H9 (cell line): ENCODE measurements around the gene RPL10A. TPM values are rescaled to one million over a fixed set of nuclear protein-coding genes. Genes with fewer than 3 reads are reported as not detected.
A peak's percentile ranks its signal among the peaks of the same experiment; 100 is the strongest.

Source experiments
- DNase-seq: peaks from one replicate; pipeline ENCODE4 v3.0.0-alpha.2; 2017
- H2AFZ ChIP-seq: one replicate; pipeline ENCODE4 v1.6.1; 2013; ENCODE audit warnings: mild to moderate bottlenecking, low read length, control low read depth, moderate library complexity
- H2AK5ac ChIP-seq: 2 replicates; pipeline ENCODE4 v1.6.1; 2013; ENCODE audit warnings: low read length, control low read depth, mixed read lengths; ENCODE audit not compliant: insufficient read length
- H2BK120ac ChIP-seq: one replicate; pipeline ENCODE4 v1.6.1; 2013; ENCODE audit warnings: low read depth, mild to moderate bottlenecking, low read length, control low read depth, inconsistent platforms; ENCODE audit not compliant: poor library complexity, severe bottlenecking
- H2BK12ac ChIP-seq: 2 replicates; pipeline ENCODE4 v1.6.1; 2013; ENCODE audit warnings: low read length, control low read depth, mixed read lengths, low read depth; ENCODE audit not compliant: insufficient read length
- H2BK15ac ChIP-seq: 2 replicates; pipeline ENCODE4 v1.6.1; 2013; ENCODE audit warnings: low read depth, low read length, control low read depth
- H2BK20ac ChIP-seq: one replicate; pipeline ENCODE4 v1.6.1; 2013; ENCODE audit warnings: low read depth, mild to moderate bottlenecking, low read length, control low read depth, inconsistent platforms; ENCODE audit not compliant: poor library complexity, severe bottlenecking
- H2BK5ac ChIP-seq: 2 replicates; pipeline ENCODE4 v1.6.1; 2013; ENCODE audit warnings: low read length, control low read depth, mixed read lengths; ENCODE audit not compliant: insufficient read length
- H3K14ac ChIP-seq: 2 replicates; pipeline ENCODE4 v1.6.1; 2013; ENCODE audit warnings: low read length, control low read depth; ENCODE audit not compliant: insufficient read depth
- H3K18ac ChIP-seq: 2 replicates; pipeline ENCODE4 v1.6.1; 2013; ENCODE audit warnings: low read depth, mild to moderate bottlenecking, mixed read lengths, low read length, control low read depth; ENCODE audit not compliant: insufficient read length
- H3K23ac ChIP-seq: 2 replicates; pipeline ENCODE4 v1.6.1; 2013; ENCODE audit warnings: low read length, control low read depth, mixed read lengths, low read depth; ENCODE audit not compliant: insufficient read length
- H3K23me2 ChIP-seq: 2 replicates; pipeline ENCODE4 v1.6.1; 2013; ENCODE audit warnings: low read depth, mild to moderate bottlenecking, mixed read lengths, low read length, control low read depth; ENCODE audit not compliant: insufficient read length, poor library complexity, severe bottlenecking
- H3K27ac ChIP-seq: 2 replicates; pipeline ENCODE4 v1.5.1; 2013; ENCODE audit warnings: low read length, control low read depth, mixed read lengths, low read depth; ENCODE audit not compliant: insufficient read length
- H3K27me3 ChIP-seq: 2 replicates; pipeline ENCODE4 v1.6.1; 2013; ENCODE audit warnings: low read length, control low read depth, inconsistent platforms; ENCODE audit not compliant: insufficient read depth
- H3K4ac ChIP-seq: 2 replicates; pipeline ENCODE4 v1.6.1; 2013; ENCODE audit warnings: low read depth, mild to moderate bottlenecking, control low read depth, inconsistent platforms, low read length, moderate library complexity
- H3K4me1 ChIP-seq: 2 replicates; pipeline ENCODE4 v1.6.1; 2013; ENCODE audit warnings: low read length, control low read depth, inconsistent platforms; ENCODE audit not compliant: insufficient read depth
- H3K4me2 ChIP-seq: 2 replicates; pipeline ENCODE4 v1.6.1; 2013; ENCODE audit warnings: low read length, control low read depth, mixed read lengths; ENCODE audit not compliant: insufficient read length, insufficient read depth
- H3K56ac ChIP-seq: 2 replicates; pipeline ENCODE4 v1.6.1; 2013; ENCODE audit warnings: low read depth, mild to moderate bottlenecking, mixed read lengths, low read length, control low read depth; ENCODE audit not compliant: insufficient read length
- H3K79me1 ChIP-seq: 2 replicates; pipeline ENCODE4 v1.6.1; 2013; ENCODE audit warnings: low read depth, mild to moderate bottlenecking, moderate library complexity, low read length, control low read depth, inconsistent platforms; ENCODE audit not compliant: insufficient read depth, poor library complexity, severe bottlenecking
- H3K79me2 ChIP-seq: 2 replicates; pipeline ENCODE4 v1.6.1; 2013; ENCODE audit warnings: low read length, control low read depth, inconsistent platforms; ENCODE audit not compliant: insufficient read depth
- H3K9ac ChIP-seq: 2 replicates; pipeline ENCODE4 v1.6.1; 2013; ENCODE audit warnings: low read length, control low read depth, mixed read lengths; ENCODE audit not compliant: insufficient read length; ENCODE audit errors: extremely low read depth
- H3K9me3 ChIP-seq: one replicate; pipeline ENCODE4 v1.6.1; 2013; ENCODE audit warnings: low read depth, low read length, inconsistent platforms; ENCODE audit not compliant: control insufficient read depth
- H3T11ph ChIP-seq: one replicate; pipeline ENCODE4 v1.6.1; 2013; ENCODE audit warnings: mild to moderate bottlenecking, low read length, control low read depth, inconsistent platforms
- H4K20me1 ChIP-seq: one replicate; pipeline ENCODE4 v1.6.1; 2013; ENCODE audit not compliant: control insufficient read depth, insufficient read length, insufficient read depth
- H4K5ac ChIP-seq: 2 replicates; pipeline ENCODE4 v1.6.1; 2013; ENCODE audit warnings: low read depth, mild to moderate bottlenecking, mixed read lengths, low read length, control low read depth; ENCODE audit not compliant: insufficient read length
- H4K8ac ChIP-seq: replicated peaks from 2 replicates; pipeline ENCODE4 v1.6.1; 2013; ENCODE audit warnings: low read length, control low read depth, mixed read lengths, low read depth; ENCODE audit not compliant: insufficient read length
- H4K91ac ChIP-seq: 2 replicates; pipeline ENCODE4 v1.6.1; 2013; ENCODE audit warnings: low read depth, mild to moderate bottlenecking, moderate library complexity, mixed read lengths, low read length, control low read depth; ENCODE audit not compliant: insufficient read length
- H3K27ac Mint-ChIP-seq, 3 experiments: 2 replicates in 2 of 3; 3 replicates in 1 of 3; pipeline ENCODE4 v1.8.0; 2020 to 2021; ENCODE audit warnings: mixed read lengths in 3 of 3, mild to moderate bottlenecking in 1 of 3, moderate library complexity in 1 of 3
- H3K27me3 Mint-ChIP-seq: 2 replicates; pipeline ENCODE4 v1.8.0; 2021; ENCODE audit warnings: low read depth, mild to moderate bottlenecking, moderate library complexity, mixed read lengths
- H3K36me3 Mint-ChIP-seq, 3 experiments: 2 replicates in 2 of 3; 3 replicates in 1 of 3; pipeline ENCODE4 v1.8.0; 2020 to 2021; ENCODE audit warnings: low read depth in 3 of 3, mixed read lengths in 3 of 3; ENCODE audit not compliant: insufficient read depth in 1 of 3
- H3K4me1 Mint-ChIP-seq, 2 experiments: 2 replicates each; pipeline ENCODE4 v1.8.0; 2020; ENCODE audit warnings: mixed read lengths in 2 of 2
- H3K4me3 Mint-ChIP-seq, 2 experiments: 2 replicates in 1 of 2; 3 replicates in 1 of 2; pipeline ENCODE4 v1.8.0; 2020 to 2021; ENCODE audit warnings: mild to moderate bottlenecking in 2 of 2, mixed read lengths in 2 of 2, moderate library complexity in 1 of 2
- H3K9me3 Mint-ChIP-seq, 2 experiments: 2 replicates in 1 of 2; 3 replicates in 1 of 2; pipeline ENCODE4 v1.8.0; 2020; ENCODE audit warnings: mild to moderate bottlenecking in 2 of 2, mixed read lengths in 2 of 2, moderate library complexity in 1 of 2
- WGBS: extraction: QIAGEN DNeasy Blood & Tissue Kit; methylation state at CpG from one replicate; pipeline ENCODE4 v1.1.7; 2013; ENCODE audit warnings: missing lambda C conversion rate, low lambda C conversion rate, mixed read lengths; ENCODE audit not compliant: insufficient read length; ENCODE audit errors: extremely low coverage; 5-methylcytosine and 5-hydroxymethylcytosine counted together
- total RNA-seq: library from RNA; stranded (reverse); gene quantifications from 2 replicates; pipeline ENCODE4 v1.2.1, GENCODE V29; 2021
- TF ChIP-seq, protein P1 (sequence below): fragments of 200-600 bp; sonication (generic); conservative IDR thresholded peaks from 3 replicates; pipeline ENCODE4 v1.8.0; 2021; ENCODE audit warnings: antibody characterized with exemption, mild to moderate bottlenecking

Gene RPL10A
- total RNA-seq, 1 experiment from 2014 or later: 1,830 TPM

DNA sequence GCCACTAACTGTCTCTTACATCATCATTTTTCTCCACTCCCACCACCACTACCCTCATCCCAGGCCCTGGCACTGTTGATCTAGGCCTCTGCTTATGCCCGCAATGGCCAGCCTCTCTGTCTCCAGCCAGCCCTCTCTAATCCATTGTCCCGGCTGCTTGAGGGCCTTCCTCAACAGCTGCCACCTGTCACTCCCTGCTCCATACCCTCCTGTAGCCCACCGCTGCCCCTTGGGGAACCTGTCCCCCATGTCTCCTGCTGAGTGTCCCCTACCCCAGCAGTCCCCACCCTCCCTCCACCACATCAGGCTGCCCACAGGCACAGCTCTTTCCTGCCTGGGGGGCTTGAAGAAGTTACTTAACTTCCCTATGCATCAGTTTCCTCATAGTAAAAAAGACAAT, 15.3 kb downstream of the RPL10A start:
- H3K23me2 ChIP-seq: peaks cover 13% of the 10 kb centered on the region
- no peaks in the 10 kb centered on the region for H3K9me3 ChIP-seq
- no peak overlapping the region for H2BK12ac ChIP-seq
- DNase-seq: no peak
- H3K9ac ChIP-seq: no peak overlapping the region
- H3K23ac ChIP-seq: no peak overlapping the region
- no peak overlapping the region for H2BK15ac ChIP-seq
- H2AK5ac ChIP-seq: no peak overlapping the region
- no peak overlapping the region for H2BK20ac ChIP-seq
- no peak overlapping the region for H3K4ac ChIP-seq
- H3K27ac Mint-ChIP-seq: peak overlapping the region in 2 of 3 experiments; percentile 34 to 84; a peak in 4 of 7 replicates
- no peak overlapping the region for H3K27ac ChIP-seq
- H3K36me3 Mint-ChIP-seq: peaks cover 3 to 34% (median 16%) of the 10 kb centered on the region in 3 experiments; a peak in 6 of 7 replicates
- no peak overlapping the region for H3K4me2 ChIP-seq
- H4K20me1 ChIP-seq: no peaks in the 10 kb centered on the region
- H3K79me2 ChIP-seq: no peaks in the 10 kb centered on the region
- H3K27me3 Mint-ChIP-seq: no peaks in the 10 kb centered on the region; the same call in none of the 2 replicates
- H3K14ac ChIP-seq: no peak overlapping the region
- H2AFZ ChIP-seq: no peak overlapping the region
- no peak overlapping the region for H2BK5ac ChIP-seq
- TF ChIP-seq, protein P1, sequence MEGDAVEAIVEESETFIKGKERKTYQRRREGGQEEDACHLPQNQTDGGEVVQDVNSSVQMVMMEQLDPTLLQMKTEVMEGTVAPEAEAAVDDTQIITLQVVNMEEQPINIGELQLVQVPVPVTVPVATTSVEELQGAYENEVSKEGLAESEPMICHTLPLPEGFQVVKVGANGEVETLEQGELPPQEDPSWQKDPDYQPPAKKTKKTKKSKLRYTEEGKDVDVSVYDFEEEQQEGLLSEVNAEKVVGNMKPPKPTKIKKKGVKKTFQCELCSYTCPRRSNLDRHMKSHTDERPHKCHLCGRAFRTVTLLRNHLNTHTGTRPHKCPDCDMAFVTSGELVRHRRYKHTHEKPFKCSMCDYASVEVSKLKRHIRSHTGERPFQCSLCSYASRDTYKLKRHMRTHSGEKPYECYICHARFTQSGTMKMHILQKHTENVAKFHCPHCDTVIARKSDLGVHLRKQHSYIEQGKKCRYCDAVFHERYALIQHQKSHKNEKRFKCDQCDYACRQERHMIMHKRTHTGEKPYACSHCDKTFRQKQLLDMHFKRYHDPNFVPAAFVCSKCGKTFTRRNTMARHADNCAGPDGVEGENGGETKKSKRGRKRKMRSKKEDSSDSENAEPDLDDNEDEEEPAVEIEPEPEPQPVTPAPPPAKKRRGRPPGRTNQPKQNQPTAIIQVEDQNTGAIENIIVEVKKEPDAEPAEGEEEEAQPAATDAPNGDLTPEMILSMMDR: no peak
- H3K79me1 ChIP-seq: no peaks in the 10 kb centered on the region
- no peaks in the 10 kb centered on the region; a peak in 1 of 5 replicates for H3K9me3 Mint-ChIP-seq
- H4K8ac ChIP-seq: no peak overlapping the region
- no peak overlapping the region for H3T11ph ChIP-seq
- no peak overlapping the region for H3K56ac ChIP-seq
- WGBS: no CpG with 5 or more reads among the region's 3 CpGs
- no peak overlapping the region for H4K91ac ChIP-seq
- no peak overlapping the region for H4K5ac ChIP-seq
- no peak overlapping the region for H3K18ac ChIP-seq
- no peaks in the 10 kb centered on the region for H3K27me3 ChIP-seq
- H3K4me3 Mint-ChIP-seq: no peak overlapping the region; a peak in 1 of 5 replicates
- peaks cover 11% of the 10 kb centered on the region; the same call in 1 of the 2 replicates for H3K4me1 ChIP-seq
- H2BK120ac ChIP-seq: no peak overlapping the region
- H3K4me1 Mint-ChIP-seq: peaks cover 34 to 37% of the 10 kb centered on the region in 2 experiments
